ELR (cell line): ENCODE measurements around the gene FZD1.

Experiments
- DNase-seq: peaks from one replicate; pipeline ENCODE4 v3.0.0-alpha.2; 2015; ENCODE audit warnings: low read depth

FZD1 gene

GRCh38 chr7:91264046-91264923 is at the start of gene FZD1:
FZD1 (plus strand) TSS chr7:91264433; CDS start chr7:91264881, 448 bp downstream.
- peak; percentile 97 for DNase-seq

GRCh38 chr7:91226411-91226810 is 37.8 kb upstream of the FZD1 start:
- peak; percentile 27 for DNase-seq

- peak; percentile 78 for DNase-seq
These were observed 35.9 kb upstream of the FZD1 start for GRCh38 chr7:91228327-91228726.

GRCh38 chr7:91228927-91229558 is 35.2 kb upstream of the FZD1 start:
- DNase-seq = peak; percentile 32

- no peak for DNase-seq
These were observed 34.1 kb upstream of the FZD1 start for GRCh38 chr7:91230100-91230499.

- DNase-seq = no peak
These were observed 33.7 kb upstream of the FZD1 start for GRCh38 chr7:91230503-91230902.

GRCh38 chr7:91233212-91233611 is 31.0 kb upstream of the FZD1 start:
- no peak for DNase-seq

GRCh38 chr7:91235211-91235832 is 28.9 kb upstream of the FZD1 start:
- DNase-seq = no peak

- DNase-seq = peak; percentile 92
These were observed 25.0 kb upstream of the FZD1 start for GRCh38 chr7:91239171-91239604.

GRCh38 chr7:91239772-91240171 is 24.5 kb upstream of the FZD1 start:
- no peak for DNase-seq

- DNase-seq = no peak
These were observed 23.8 kb upstream of the FZD1 start for GRCh38 chr7:91240376-91240941.

GRCh38 chr7:91242097-91242844 is 22.0 kb upstream of the FZD1 start:
- DNase-seq = peak; percentile 70

GRCh38 chr7:91243591-91244301 is 20.5 kb upstream of the FZD1 start:
- DNase-seq = peak; percentile 42

- DNase-seq = no peak
These were observed 16.7 kb upstream of the FZD1 start for GRCh38 chr7:91247500-91247899.

GRCh38 chr7:91248996-91249395 is 15.2 kb upstream of the FZD1 start:
- peak; percentile 44 for DNase-seq

- DNase-seq = peak; percentile 82
These were observed 14.6 kb upstream of the FZD1 start for GRCh38 chr7:91249506-91250233.

GRCh38 chr7:91250706-91251105 is 13.5 kb upstream of the FZD1 start:
- DNase-seq = no peak

GRCh38 chr7:91251877-91252276 is 12.4 kb upstream of the FZD1 start:
- no peak for DNase-seq

- peak; percentile 58 for DNase-seq
These were observed 718 bp upstream of the FZD1 start for GRCh38 chr7:91263384-91264045.
